Stomach (tissue), 9 donors: Measurements from ENCODE around the gene FHOD1. TPM values are rescaled to one million over a fixed set of nuclear protein-coding genes. Genes with fewer than 3 reads are reported as not detected.

ENCODE experiments used
- DNase-seq, 2 donors: peaks; one replicate each; pipeline versions ENCODE4 v3.0.0 to v3.0.0-alpha.2; 2013 to 2019
- H3K27ac ChIP-seq, 5 donors: fragments of 200-600 bp in 4 of 5; sonication (generic) in 4 of 5; one replicate each; pipeline ENCODE4 v1.5.1; 2013 to 2019; ENCODE audit warnings: mild to moderate bottlenecking in 1 of 5, moderate library complexity in 1 of 5
- H3K27me3 ChIP-seq, 3 donors: fragments of 200-600 bp; sonication (generic); one replicate each; pipeline ENCODE4 v1.5.1; 2017 to 2019; ENCODE audit warnings: mixed run types in 1 of 3
- H3K36me3 ChIP-seq, 4 donors: fragments of 200-600 bp; sonication (generic); 1 replicate in 3 of 4; 2 replicates in 1 of 4; pipeline ENCODE4 v1.5.1; 2016 to 2019
- H3K4me1 ChIP-seq, 4 donors: fragments of 200-600 bp; sonication (generic); one replicate each; pipeline ENCODE4 v1.5.1; 2016 to 2019
- H3K4me3 ChIP-seq, 4 donors: fragments of 200-600 bp; sonication (generic) in 3 of 4; one replicate each; pipeline ENCODE4 v1.5.1; 2016 to 2019; ENCODE audit warnings: mild to moderate bottlenecking in 1 of 4
- H3K9me3 ChIP-seq, 4 donors: fragments of 200-600 bp; sonication (generic); one replicate each; pipeline ENCODE4 v1.5.1; 2016 to 2019
- CTCF ChIP-seq, 7 experiments: fragments of 450-650 bp in 4 of 7; fragments of 200-600 bp in 3 of 7; sonication (generic) in 3 of 7; IDR thresholded peaks; one replicate each; pipeline ENCODE4 v1.5.1; 2016 to 2019; ENCODE audit warnings: antibody characterized with exemption in 7 of 7, control low read depth in 2 of 7, mild to moderate bottlenecking in 1 of 7
- EP300 ChIP-seq: sonication (generic); formaldehyde crosslinking; IDR thresholded peaks from one replicate; pipeline ENCODE4 v1.6.1; 2017; ENCODE audit warnings: antibody characterized with exemption
- POLR2A ChIP-seq, 4 donors: fragments of 450-650 bp; IDR thresholded peaks; one replicate each; pipeline ENCODE4 v1.6.1; 2016; ENCODE audit warnings: antibody characterized with exemption in 4 of 4, control low read depth in 2 of 4, mild to moderate bottlenecking in 1 of 4, moderate library complexity in 1 of 4
- POLR2AphosphoS5 ChIP-seq, 3 donors: sonication (generic); formaldehyde crosslinking; IDR thresholded peaks; one replicate each; pipeline ENCODE4 v1.6.1; 2016; ENCODE audit warnings: antibody characterized with exemption in 3 of 3
- WGBS, 5 donors: extraction: QIAGEN DNeasy Blood & Tissue Kit in 3 of 5; methylation state at CpG; one replicate each; pipeline versions ENCODE4 v1.1.5 to v1.1.7; 2013 to 2018; 5-methylcytosine and 5-hydroxymethylcytosine counted together
- intact Hi-C: fragments of 100-400 bp; cut with DNase I; formaldehyde crosslinking; loops from one replicate; pipeline ENCODE4 v1.15.1; 2023; ENCODE audit warnings: low total_unique reads
- polyA plus RNA-seq, 3 donors: library from polyadenylated mRNA; stranded (reverse); fragments of 200-250 nt; gene quantifications; one replicate each; pipeline ENCODE4 v1.2.3, GENCODE V29; 2013
- total RNA-seq, 5 donors: library from RNA; depleted of rRNA; stranded (reverse); fragments of >200 nt; gene quantifications; one replicate each; pipeline versions ENCODE4 v1.1.0 to v1.2.3, GENCODE V29; 2014 to 2016
- donor health status: healthy with polysubstance abuse.
- donor health status: Bipolar disorder and iron deficiency.
- donor health status: healthy.

FHOD1 gene
- total and polyA plus RNA-seq, 8 donors, result 6.1 to 101 (median 17.5) TPM

GRCh38 chr16:67294171-67294757 lies 47.0 kb upstream of the FHOD1 start:
- Histone ChIP-seq H3K4me1 (peaks cover 0 to 5% (median 0%) of the 10 kb centered on the region in 4 donors), H3K36me3 (no peaks in the 10 kb centered on the region), H3K27ac (no peak overlapping the region), H3K27me3 (peaks cover 0 to 9% (median 0%) of the 10 kb centered on the region in 3 donors), H3K9me3 (no peaks in the 10 kb centered on the region), H3K4me3 (no peak overlapping the region)
- TF ChIP-seq EP300, result no peak
- 70 to 87% (median 82%) methylated on average over 3 to 4 of the region's 4 CpGs for WGBS, 5 donors
- no peak for DNase-seq
- intact Hi-C loops, result no loop called here

GRCh38 chr16:67291461-67291860 lies 44.2 kb upstream of the FHOD1 start:
- intact Hi-C loops, result no loop called here

GRCh38 chr16:67287960-67288359 lies 40.7 kb upstream of the FHOD1 start:
- 92 to 98% (median 94%) methylated on average over 14 of the region's 14 CpGs for WGBS, 5 donors
- TF ChIP-seq CTCF (IDR thresholded peaks at IDR 0.05) (no peak), POLR2AphosphoS5 (IDR thresholded peaks at IDR 0.05) (no peak), EP300 (no peak), POLR2A (IDR thresholded peaks at IDR 0.05) (no peak)
- peaks cover 0 to 9% (median 1%) of the 10 kb centered on the region in 4 donors for H3K36me3 ChIP-seq

More at GRCh38 chr16:67291461-67291860, 44.2 kb upstream of the FHOD1 start:
- no peaks in the 10 kb centered on the region for H3K9me3 ChIP-seq
- DNase-seq, result no peak
- H3K27me3 ChIP-seq, result no peaks in the 10 kb centered on the region
- H3K36me3 ChIP-seq, result peaks cover 0 to 9% (median 1%) of the 10 kb centered on the region in 4 donors
- no peak for TF ChIP-seq CTCF (IDR thresholded peaks at IDR 0.05)
- no peak for TF ChIP-seq EP300
- no peak for TF ChIP-seq POLR2AphosphoS5 (IDR thresholded peaks at IDR 0.05)
- TF ChIP-seq POLR2A (IDR thresholded peaks at IDR 0.05), result no peak
- no peak overlapping the region for H3K27ac ChIP-seq
- H3K4me1 ChIP-seq, result peaks cover 0 to 2% (median 0%) of the 10 kb centered on the region in 4 donors
- H3K4me3 ChIP-seq, result no peak overlapping the region
- WGBS, 5 donors, result 72 to 89% (median 85%) methylated on average over 7 of the region's 7 CpGs

GRCh38 chr16:67286441-67287235 lies 39.4 kb upstream of the FHOD1 start:
- Histone ChIP-seq H3K9me3 (no peaks in the 10 kb centered on the region), H3K4me1 (peaks cover 0 to 7% (median 3%) of the 10 kb centered on the region in 4 donors), H3K27ac (no peak overlapping the region), H3K4me3 (no peak overlapping the region), H3K36me3 (peaks cover 0 to 9% (median 1%) of the 10 kb centered on the region in 4 donors), H3K27me3 (no peaks in the 10 kb centered on the region)
- TF ChIP-seq POLR2AphosphoS5 (IDR thresholded peaks at IDR 0.05), result no peak
- no peak for DNase-seq
- intact Hi-C loops, result no loop called here
- WGBS, 5 donors, result 91 to 94% (median 92%) methylated on average over 19 to 28 of the region's 28 CpGs

More at GRCh38 chr16:67287960-67288359, 40.7 kb upstream of the FHOD1 start:
- no peak for DNase-seq
- Histone ChIP-seq H3K4me1 (peaks cover 0 to 7% (median 3%) of the 10 kb centered on the region in 4 donors), H3K27ac (no peak overlapping the region), H3K9me3 (no peaks in the 10 kb centered on the region), H3K27me3 (no peaks in the 10 kb centered on the region), H3K4me3 (no peak overlapping the region)
- intact Hi-C loops, result no loop called here

GRCh38 chr16:67284699-67285646 lies 37.7 kb upstream of the FHOD1 start:
- 59 to 88% (median 69%) methylated on average over 21 to 34 of the region's 34 CpGs for WGBS, 5 donors

More at GRCh38 chr16:67284699-67285646, 37.7 kb upstream of the FHOD1 start:
- Histone ChIP-seq H3K27ac (no peak overlapping the region), H3K4me1 (peaks cover 0 to 7% (median 5%) of the 10 kb centered on the region in 4 donors), H3K36me3 (peaks cover 0 to 9% (median 1%) of the 10 kb centered on the region in 4 donors), H3K27me3 (no peaks in the 10 kb centered on the region), H3K9me3 (no peaks in the 10 kb centered on the region), H3K4me3 (no peak overlapping the region)
- peak; percentile 61 to 75 for DNase-seq
- intact Hi-C loops, result no loop called here
- no peak for TF ChIP-seq POLR2A (IDR thresholded peaks at IDR 0.05)
- peak in 5 of 7 experiments; percentile 29 to 52 (median 42) for TF ChIP-seq CTCF (IDR thresholded peaks at IDR 0.05)
